TTC549 (cell line): ENCODE data around the gene TNNT3.

Experiments
- FAIRE-seq: peaks from 2 replicates; lab custom pipeline; 2012; peaks lifted over from hg19 to GRCh38; lab: Jason Lieb, UNC

The TNNT3 gene

DNA sequence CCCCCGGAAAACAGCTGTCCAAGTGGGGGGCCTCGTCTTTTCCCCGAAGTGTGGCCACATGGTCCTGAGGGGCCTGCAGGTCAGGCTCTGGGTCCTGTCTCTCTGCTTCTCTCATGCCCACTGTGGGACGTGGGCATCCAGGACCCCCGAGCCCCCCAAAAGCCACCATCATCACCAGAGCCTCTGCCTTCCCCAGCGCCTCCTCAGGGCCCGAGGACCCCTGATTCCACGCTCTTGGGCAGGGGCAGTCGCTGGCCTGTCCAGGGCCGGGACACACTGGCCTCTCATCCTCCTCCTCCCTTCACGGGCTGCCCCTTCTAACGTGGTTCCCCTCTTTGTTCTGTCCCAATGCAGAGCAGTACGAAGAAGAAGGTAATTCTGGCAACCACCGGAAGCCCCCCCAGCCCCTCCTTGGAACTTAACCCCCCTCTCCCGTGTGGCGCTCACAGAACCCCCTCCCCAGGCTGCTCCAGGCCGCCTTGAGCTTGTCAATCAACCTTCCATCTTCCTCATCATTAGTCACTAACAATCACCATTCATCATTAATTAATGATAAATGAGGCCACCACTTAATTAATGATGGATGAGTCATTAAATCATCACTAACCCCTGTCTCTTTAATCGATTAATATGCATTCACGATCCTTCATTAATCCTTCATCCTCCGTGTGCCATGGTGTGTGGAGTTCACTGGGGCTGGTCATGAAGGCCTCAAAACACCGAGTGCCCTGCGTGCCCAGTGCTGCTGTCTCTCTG is 3.9 kb downstream of the TNNT3 start:
- FAIRE-seq: no peak

DNA sequence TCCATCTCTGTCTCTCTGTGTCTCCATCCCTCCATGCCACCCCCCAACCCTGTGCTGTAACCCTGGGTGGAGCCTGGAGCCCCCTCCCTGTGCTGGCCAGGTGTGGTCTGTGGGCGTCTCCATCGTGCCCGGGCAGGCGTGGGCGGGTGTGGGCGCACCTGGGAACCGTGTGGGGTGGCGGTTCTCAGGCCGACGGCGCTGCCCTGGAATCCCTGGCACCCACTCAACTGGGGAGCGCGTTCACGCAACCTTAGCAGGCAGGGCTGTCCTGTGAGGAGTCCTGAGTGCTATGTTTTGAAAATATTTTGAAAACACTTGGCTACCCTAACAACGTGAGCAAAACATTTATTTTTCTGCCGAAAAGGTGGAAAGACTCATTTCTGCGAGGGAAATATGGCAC is 4.7 kb downstream of the TNNT3 start:
- no peak for FAIRE-seq

DNA sequence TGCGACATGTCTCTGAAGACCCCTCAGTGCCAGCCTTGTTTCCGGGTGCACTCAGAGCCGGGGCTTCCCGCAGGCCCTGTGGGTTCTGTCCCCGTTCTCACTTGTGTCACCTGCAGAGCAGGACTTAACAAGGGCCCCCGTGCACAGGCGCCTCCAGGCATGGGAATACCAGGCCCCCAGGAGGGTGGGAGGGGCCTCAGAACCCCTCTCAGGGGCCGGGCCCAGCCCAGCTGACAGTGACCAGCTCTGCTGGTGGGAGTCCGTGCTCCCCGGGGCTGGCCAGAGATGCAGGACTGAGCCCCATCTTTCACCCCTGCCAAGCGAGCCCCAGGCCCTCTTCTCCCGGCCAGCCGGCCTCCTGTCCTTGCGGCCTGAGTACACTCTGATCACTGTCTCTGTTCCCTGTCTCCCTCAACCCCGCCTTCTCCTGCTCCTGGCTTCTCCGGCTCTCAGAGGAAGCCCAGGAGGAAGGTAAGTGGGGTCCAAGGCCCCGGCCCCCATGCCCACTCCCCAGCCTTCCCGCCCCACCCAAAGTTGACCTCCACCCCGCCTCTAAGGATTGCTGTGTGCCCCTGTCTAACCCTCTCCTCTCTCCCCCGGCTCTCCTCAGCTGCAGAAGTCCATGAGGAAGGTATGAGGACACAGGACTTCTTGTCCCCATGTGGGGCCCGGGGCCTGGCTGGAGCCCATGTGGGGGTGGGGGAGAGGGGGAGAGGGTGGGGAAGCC is 5.3 kb downstream of the TNNT3 start:
- no peak for FAIRE-seq

DNA sequence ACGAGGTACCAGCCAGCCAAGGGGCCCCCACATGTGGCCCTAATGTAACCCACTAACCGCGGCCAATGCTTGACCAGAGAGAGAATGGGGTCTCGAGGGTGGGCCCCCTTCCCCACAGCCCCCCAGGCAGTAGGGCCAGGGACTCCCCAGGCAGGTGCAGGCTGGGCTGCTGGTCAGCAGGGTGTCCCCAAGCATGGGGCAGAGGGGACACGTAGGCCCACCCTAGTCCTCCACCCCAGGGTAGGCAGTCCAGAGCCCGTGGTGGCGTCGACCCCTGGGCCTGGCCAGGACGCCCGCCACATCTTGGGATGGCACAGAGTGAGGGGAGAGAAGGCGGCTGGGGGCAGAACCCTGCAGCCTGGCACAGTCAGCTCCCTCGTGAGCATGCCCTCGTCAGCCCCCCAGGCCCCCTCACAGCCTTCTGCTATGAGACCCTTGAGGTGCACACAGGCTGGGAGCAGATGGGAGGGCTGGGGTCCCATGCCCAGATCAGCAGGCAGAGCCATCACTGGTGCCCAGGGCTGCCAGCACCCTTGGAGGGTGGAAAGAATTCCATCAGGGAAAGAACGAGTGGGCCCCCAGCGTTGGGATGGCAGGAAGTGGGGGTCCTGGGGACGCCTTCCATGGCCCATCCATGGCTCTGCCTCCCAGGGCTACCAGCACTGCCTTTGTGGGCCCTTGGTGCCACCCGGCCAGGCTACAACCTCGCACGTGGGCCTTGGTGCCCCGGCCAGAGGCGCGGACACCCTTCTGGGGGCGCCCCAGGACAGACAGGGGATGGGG is 6.1 kb downstream of the TNNT3 start:
- FAIRE-seq: no peak

DNA sequence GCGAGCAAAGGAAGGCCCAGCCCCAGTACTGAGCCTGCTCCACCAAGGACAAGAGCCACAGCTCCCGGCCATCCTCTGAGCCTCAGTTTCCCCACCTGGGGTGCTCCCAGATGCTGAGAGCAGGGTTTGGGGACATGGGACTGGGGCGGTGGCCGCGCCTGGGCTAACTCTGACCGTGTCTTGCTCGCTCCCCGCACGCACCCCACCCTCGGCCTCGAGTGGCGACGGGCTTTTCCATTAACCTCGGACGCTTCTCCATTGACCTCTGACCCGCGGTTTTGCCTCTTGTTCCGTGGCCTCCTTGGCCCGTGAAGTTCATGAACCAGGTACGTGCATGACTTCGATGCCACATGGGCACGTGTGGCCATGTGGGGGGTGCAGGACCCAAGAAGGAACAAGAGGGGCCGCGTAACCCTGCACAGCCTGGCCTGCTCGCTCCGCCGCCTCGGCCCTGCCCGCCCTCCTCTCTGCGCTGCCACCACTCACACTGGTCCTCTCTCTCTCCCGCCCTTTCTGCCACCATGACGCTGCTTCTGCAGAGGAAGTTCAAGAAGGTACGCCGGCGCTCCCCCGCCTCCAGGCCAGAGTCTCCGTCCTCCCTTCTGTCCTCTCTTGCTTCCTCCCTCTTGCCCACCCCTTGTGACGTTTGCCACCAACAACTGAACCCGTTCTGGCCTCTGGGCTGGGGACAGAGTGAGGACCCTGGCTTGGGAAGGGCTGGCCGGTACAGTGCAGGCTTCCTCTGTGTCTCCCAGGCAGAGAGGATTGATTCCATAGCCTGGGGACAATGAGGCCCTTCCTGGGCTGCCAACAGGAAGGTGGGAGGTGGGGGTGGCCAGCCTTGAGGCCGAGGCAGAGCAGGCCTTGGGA is 6.9 kb downstream of the TNNT3 start:
- no peak for FAIRE-seq

DNA sequence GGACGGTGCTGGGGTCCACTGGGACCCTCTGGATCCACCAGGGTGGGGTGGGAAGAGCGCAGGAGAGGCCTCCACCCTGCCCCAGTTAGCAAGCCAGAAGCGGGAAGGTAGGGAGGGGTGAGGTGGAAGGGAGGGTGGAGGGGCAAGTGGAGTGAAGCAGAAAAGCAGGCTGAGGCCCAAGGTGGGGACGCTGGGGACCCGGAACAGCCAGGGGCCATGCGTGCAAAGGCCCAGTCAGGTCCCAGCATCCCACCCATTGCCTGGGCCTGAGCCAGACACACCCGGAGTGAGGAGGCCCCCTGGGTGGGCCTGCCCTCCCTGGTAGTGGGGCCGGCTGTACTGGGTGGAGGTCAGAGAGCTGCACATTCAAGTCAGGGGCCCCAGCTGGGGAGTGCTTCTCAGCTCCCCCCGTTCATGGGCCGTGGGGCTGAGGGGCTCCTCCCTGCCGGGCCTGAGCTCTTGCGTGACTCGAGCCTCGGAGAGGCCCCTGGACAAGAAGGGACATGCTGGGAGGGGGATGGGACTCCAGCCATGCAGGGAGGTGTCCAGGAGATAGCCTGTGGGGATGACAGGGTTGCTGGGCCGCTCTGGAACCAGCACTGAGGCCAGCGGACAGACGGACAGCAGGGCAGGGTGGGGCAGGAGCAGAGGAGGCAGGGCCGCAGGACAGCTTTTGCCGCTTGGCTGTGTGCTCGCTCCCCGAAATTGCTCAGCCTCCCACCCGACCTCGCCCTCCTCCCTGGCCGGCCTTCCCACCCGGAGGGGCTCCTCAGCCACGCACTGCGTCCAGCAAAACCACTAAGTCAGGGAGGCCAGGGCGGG is 7.7 kb downstream of the TNNT3 start:
- FAIRE-seq: no peak

DNA sequence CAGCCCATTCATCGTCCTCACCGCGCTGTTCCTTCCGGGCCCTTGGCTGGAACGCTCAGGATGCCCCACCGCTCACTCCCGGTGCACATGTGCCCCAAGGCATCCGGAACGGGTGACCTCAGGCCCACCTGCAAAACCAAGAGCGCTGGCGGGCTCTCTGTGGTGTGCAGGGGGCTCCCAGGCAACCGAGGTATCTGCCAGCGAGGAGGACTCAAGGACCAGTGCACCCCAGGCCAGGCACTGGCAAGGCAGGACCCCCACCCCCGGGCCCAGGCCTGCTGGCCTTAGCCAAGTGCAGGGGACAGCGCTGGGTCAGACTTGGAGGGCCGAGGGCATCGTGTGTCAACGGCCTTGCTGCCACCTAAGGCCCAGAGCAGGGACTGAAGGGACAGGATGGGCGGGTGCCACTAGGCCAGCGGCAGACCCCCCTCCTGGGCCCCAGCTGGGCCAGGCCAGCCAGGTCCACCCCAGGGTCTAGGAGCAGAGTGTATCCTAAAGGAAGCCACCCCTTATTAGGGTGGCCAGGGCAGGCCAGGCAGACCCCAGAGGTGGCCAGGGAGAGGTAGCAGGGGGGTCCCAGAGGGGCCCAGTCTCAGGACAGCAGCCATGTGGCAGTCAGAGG is 8.5 kb downstream of the TNNT3 start:
- FAIRE-seq: no peak

DNA sequence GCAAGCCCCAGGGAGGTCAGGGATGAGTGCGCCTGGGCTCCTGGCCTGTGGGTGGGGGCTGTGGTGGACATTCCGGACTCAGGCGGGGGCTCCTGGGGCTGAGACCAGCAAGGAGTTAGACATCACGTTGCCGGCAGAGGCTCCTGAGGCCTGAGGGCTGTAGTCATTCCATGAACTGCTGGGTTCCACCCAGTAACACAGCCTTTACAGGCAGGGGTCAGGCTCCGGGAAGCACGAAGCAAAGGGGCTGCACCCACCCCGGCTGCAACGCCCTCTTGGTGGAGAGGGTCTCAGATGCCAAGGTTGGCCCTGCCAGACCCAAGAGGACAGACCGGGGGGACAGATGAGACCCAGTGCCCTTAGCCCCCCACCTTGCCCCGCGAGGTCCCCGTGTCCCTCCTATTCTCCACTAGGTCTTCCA is 9.0 kb downstream of the TNNT3 start:
- no peak for FAIRE-seq

DNA sequence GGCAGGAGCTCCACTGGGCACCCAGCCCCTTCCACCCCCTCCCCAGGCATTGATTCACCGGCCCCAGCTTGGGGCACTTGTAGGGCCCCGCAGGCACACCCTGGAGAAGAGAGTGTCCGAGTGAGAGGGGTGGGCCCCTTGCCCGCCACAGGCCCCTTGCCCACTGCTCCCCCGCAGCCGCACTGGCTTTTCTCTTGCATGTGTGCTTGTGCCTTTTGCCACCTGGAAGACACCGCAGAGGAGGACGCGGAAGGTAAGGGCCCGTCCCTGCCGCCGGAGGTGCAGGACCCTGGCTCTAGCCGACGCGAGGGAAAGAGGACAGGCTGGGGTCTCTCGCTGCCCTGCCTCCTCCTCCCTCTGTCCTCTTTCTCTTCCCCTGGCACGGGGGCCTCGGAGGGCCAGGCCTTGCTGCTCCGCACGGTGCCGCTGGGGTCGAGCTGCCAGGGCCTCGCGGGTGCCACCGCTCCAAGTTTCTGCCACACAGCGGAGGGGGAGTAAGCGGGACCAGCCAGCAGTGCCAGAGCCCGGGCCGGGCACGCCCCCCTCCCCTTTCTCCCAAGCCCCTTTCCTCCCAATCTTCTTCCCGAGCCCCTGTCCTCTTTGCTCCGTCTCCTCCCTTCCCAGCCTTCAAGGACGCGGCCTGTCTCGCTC is 9.5 kb downstream of the TNNT3 start:
- FAIRE-seq: no peak

DNA sequence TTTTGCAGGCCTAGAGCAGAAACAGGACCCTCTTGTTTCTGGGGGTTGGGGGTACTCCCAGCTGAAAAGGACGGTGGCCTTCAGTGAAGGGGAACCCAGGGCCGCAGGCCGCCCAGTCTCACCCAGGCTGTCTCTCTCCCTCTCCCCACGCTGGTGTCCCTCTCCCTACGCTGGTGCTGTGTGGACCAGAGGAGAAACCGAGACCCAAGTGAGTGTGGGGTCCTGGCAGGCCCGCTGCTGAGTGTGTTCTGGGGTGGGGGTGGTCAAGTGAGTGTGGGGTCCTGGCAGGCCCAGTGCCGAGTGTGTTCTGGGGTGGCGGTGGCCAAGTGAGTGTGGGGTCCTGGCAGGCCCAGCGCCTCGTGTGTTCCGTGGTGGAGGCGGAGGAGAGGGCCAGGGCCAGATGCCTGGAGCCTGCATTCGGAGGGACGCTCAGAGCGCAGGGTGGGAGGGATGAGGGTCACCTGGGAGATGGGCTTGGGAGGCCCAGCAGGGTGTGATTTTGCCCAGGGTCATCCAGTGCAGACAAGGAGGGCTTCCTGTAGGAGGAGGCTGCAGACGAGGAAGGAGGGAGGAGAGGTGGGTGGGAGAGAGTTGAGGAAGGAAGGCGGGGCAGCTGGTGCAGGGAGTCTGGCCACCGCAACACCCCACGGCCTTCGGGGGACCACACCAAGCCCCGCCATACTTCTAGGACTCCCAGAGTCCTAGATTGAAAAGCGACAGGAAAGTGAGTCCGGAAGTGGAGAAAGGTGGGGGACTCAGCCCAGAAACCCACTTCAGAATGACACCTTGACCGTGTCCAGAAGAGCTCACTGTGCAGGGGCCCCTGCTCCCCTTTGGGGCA is 10.3 kb downstream of the TNNT3 start:
- no peak for FAIRE-seq

DNA sequence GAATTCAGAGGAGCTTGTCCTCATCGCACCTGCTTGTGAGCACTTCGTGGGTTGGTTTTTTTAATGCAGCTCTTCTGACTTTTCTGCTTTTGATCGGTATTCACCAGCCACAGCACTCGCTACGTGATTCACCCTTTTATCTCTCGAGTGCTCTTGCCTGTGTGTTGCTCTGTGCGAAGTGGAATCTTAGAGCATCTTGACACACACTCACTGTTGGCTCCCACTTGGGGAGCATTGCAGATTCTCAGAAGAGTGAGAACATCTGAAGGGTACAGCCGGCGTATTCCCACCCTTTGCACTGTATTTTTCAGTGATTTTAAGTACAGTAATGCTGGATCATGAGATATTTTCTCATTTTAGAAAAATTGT is 10.9 kb downstream of the TNNT3 start:
- FAIRE-seq: no peak

DNA sequence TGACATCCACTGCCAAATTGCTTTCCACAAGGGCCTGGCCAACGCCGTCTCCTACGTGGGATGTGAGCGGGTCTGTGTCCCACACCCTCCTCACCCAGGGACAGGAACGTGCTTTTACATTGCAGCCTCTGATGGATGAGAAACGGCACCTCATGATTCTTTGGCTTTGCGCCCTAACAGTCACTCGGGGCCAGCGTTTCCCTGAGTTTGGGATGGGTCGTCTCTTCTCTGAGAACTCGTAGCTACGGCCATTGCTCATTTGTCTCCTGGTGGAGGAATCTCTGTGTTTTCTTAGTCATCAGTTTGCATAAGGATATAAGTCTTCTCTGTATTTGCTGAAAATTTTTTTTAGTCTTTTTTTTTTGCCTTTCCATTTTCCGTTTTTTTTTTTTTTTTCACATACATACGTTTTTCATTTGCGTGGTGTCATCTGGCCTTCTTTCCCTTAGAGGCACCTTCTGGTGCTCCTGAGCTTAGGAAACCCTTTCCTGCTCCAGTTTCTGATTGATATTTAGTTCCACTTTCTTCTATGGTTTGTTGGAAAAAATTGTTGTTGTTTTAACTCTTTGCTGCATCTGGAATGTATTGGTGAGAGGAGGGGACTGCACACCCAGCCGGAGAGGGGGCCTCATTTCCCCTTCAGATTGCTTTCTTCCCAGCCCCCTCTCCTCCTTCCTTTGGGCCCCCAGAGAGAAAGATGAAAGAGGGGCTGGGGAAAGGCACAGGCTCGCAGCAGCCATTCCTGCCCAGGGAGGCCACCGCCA is 12.0 kb downstream of the TNNT3 start:
- no peak for FAIRE-seq

DNA sequence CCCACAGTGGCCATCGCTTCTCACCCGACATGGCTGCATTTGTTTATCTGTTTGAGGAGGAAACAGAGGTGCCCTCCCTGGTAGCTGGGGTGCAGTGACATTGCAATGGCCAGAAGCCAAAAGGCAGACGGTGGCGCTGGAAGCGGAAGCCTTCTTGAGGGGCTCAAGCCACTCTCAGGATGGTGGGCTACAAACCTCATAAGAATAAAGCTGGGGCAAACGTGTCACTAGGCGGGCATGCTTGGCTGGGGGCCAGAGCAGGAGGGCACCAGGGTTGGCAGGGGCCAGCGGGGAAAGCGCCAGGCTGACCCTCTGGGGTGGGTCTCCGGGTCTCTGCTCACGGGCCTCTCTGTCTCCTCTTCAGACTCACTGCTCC is 12.6 kb downstream of the TNNT3 start:
- no peak for FAIRE-seq

DNA sequence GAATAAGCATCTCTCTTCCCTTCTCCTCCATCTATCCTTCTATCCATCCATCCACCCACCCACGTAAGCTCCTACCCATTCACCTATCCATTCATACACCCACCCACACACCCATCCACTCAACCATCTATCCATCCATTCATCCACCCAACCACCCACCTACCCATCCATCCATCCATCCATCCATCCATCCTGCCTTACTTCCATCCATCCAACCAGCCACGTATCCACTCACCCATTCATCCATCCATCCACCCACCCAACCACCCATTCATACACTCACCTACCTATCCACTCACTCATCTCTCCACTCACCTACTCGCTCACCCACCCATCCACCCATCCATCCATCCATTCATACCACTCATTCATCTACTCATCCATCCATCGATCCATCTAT is 13.2 kb downstream of the TNNT3 start:
- no peak for FAIRE-seq

DNA sequence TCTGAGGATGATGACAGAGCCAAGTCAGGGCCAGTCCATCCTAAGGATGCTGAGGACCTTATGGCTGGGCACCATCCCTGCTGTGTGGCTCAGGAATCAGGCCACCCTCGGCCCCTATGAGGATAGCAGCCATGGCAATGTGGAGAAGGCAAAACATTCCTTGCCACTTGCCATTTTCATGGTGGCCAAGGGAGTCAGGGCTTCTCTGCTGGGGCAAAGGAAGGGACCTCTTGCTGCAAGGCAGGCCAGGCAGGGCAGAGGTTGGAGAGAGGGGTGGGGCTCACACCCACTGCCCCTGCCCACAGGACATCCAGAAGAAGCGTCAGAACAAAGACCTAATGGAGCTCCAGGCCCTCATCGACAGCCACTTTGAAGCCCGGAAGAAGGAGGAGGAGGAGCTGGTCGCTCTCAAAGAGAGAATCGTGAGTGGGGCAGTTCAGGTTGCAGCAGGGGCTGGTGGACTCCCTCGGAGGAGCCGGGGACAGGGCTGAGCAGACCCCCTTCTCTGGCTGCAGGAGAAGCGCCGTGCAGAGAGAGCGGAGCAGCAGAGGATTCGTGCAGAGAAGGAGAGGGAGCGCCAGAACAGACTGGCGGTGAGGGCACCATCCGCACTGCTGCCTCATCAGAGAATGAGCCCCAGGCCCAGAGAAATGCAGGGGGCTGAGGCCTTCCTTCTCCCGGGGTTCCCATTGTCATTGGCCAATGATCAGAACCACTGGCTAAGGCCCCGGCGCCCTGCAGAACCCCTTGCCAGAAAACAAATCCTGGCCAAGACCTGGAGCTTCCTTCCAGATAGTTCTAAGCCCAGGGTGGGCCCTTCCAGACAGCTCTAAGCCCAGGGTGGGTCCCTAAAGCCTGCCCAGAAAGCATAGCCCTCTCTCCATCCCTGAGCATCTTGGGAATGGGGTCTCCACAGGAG is 14.2 kb downstream of the TNNT3 start:
- FAIRE-seq: no peak

DNA sequence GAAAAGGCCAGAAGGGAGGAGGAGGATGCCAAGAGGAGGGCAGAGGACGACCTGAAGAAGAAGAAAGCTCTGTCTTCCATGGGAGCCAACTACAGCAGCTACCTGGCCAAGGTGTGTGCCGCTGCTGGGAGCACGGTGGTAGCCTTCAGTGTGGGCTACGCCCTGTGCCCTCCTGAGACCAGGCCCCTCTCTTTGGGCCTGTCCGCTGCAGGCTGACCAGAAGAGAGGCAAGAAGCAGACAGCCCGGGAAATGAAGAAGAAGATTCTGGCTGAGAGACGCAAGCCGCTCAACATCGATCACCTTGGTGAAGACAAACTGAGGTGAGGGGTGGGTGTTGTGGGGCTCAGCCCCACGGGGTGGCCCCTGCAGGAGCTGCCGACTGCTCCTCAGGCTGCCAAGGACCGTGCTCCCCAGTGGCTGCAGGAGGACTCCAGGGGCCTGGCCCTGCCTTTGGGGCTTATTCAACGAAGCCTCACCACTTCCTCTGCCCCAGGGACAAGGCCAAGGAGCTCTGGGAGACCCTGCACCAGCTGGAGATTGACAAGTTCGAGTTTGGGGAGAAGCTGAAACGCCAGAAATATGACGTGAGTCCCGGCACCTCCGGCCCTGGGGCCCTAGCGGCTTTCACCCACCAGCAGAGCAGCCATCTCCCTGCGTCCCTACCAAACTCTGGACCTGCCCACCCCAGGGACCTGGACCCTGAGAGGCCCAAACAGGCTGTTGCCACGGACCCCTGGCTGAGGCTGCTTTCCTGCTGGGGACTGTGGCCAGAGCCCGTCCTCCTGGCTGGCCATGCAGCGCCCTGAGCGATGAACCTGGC is 15.0 kb downstream of the TNNT3 start:
- no peak for FAIRE-seq
